ENCODE results near the gene CD164. TPM values are rescaled to one million over a fixed set of nuclear protein-coding genes. Genes with fewer than 3 reads are reported as not detected.
"Not testable (repeated sequence)": the region's sequence is repeated elsewhere in the genome, so short reads cannot be mapped to it uniquely, and the experiment has no call there.

The CD164 gene
- total RNA-seq, 1 experiment from 2014 or later: 190 TPM

GRCh38 chr6:109379711-109380110, 2.6 kb downstream of the CD164 start:
- in situ Hi-C loops (cut with HindIII; ENCODE audit: low sequenced_read_pairs): no loop called here
- DNase-seq (ENCODE audit: low spot score): peak; percentile 21

GRCh38 chr6:109377717-109378116, 4.5 kb downstream of the CD164 start:
- in situ Hi-C loops (cut with HindIII; ENCODE audit: low sequenced_read_pairs): no loop called here

GRCh38 chr6:109374326-109374892, 7.9 kb downstream of the CD164 start:
- no peak for DNase-seq (ENCODE audit: low spot score)
- in situ Hi-C loops (cut with HindIII; ENCODE audit: low sequenced_read_pairs): no loop called here

More at GRCh38 chr6:109377717-109378116, 4.5 kb downstream of the CD164 start:
- no peak for DNase-seq (ENCODE audit: low spot score)

- DNase-seq (ENCODE audit: low spot score): no peak
- in situ Hi-C loops (cut with HindIII; ENCODE audit: low sequenced_read_pairs): no loop called here
Measured at GRCh38 chr6:109373762-109374161, 8.5 kb downstream of the CD164 start.

- in situ Hi-C loops (cut with HindIII; ENCODE audit: low sequenced_read_pairs): no loop called here
- no peak for DNase-seq (ENCODE audit: low spot score)
Measured at GRCh38 chr6:109373331-109373730, 8.9 kb downstream of the CD164 start.

- DNase-seq (ENCODE audit: low spot score): no peak
- in situ Hi-C loops (cut with HindIII; ENCODE audit: low sequenced_read_pairs): no loop called here
Measured at GRCh38 chr6:109372130-109372529, 10.1 kb downstream of the CD164 start.

GRCh38 chr6:109370792-109371191, 11.5 kb downstream of the CD164 start:
- no peak for DNase-seq (ENCODE audit: low spot score)
- in situ Hi-C loops (cut with HindIII; ENCODE audit: low sequenced_read_pairs): no loop called here

GRCh38 chr6:109370336-109370735, 11.9 kb downstream of the CD164 start:
- in situ Hi-C loops (cut with HindIII; ENCODE audit: low sequenced_read_pairs): no loop called here
- DNase-seq (ENCODE audit: low spot score): no peak

GRCh38 chr6:109369728-109370127, 12.5 kb downstream of the CD164 start:
- in situ Hi-C loops (cut with HindIII; ENCODE audit: low sequenced_read_pairs): no loop called here
- no peak for DNase-seq (ENCODE audit: low spot score)

- DNase-seq (ENCODE audit: low spot score); in situ Hi-C loops (cut with HindIII; ENCODE audit: low sequenced_read_pairs): not testable (repeated sequence)
Measured at GRCh38 chr6:109364382-109365078, 17.7 kb downstream of the CD164 start.

GRCh38 chr6:109363753-109364152, 18.5 kb downstream of the CD164 start:
- no peak for DNase-seq (ENCODE audit: low spot score)
- in situ Hi-C loops (cut with HindIII; ENCODE audit: low sequenced_read_pairs): no loop called here

- peak; percentile 15 for DNase-seq (ENCODE audit: low spot score)
- in situ Hi-C loops (cut with HindIII; ENCODE audit: low sequenced_read_pairs): no loop called here
Measured at GRCh38 chr6:109362102-109362884, 20.0 kb downstream of the CD164 start.

GRCh38 chr6:109360791-109361190, 21.5 kb downstream of the CD164 start:
- in situ Hi-C loops (cut with HindIII; ENCODE audit: low sequenced_read_pairs): no loop called here
- no peak for DNase-seq (ENCODE audit: low spot score)

- in situ Hi-C loops (cut with HindIII; ENCODE audit: low sequenced_read_pairs): no loop called here
- no peak for DNase-seq (ENCODE audit: low spot score)
Measured at GRCh38 chr6:109360281-109360680, 22.0 kb downstream of the CD164 start.

- DNase-seq (ENCODE audit: low spot score): no peak
- in situ Hi-C loops (cut with HindIII; ENCODE audit: low sequenced_read_pairs): no loop called here
Measured at GRCh38 chr6:109359248-109359647, 23.0 kb downstream of the CD164 start.

GRCh38 chr6:109358204-109358603, 24.1 kb downstream of the CD164 start:
- in situ Hi-C loops (cut with HindIII; ENCODE audit: low sequenced_read_pairs): no loop called here
- no peak for DNase-seq (ENCODE audit: low spot score)

GRCh38 chr6:109356237-109356636, 26.0 kb downstream of the CD164 start:
- in situ Hi-C loops (cut with HindIII; ENCODE audit: low sequenced_read_pairs): no loop called here
- DNase-seq (ENCODE audit: low spot score): no peak

GRCh38 chr6:109351231-109352130, 30.8 kb downstream of the CD164 start:
- DNase-seq (ENCODE audit: low spot score): no peak
- in situ Hi-C loops (cut with HindIII; ENCODE audit: low sequenced_read_pairs): no loop called here

- no peak for DNase-seq (ENCODE audit: low spot score)
- in situ Hi-C loops (cut with HindIII; ENCODE audit: low sequenced_read_pairs): no loop called here
Measured at GRCh38 chr6:109349419-109349987, 32.8 kb downstream of the CD164 start.

Measured in G401 (cell line).